Calu3 (cell line): Measurements from ENCODE around the gene TSSK2. TPM values are rescaled to one million over a fixed set of nuclear protein-coding genes. Genes with fewer than 3 reads are reported as not detected.
A peak's percentile ranks its signal among the peaks of the same experiment; 100 is the strongest.

Experiments used
- BruUV-seq: library from RNA; stranded (reverse); fragments of 400-500 nt; replicated peaks from 2 replicates; lab custom pipeline; 2021; lab: Mats Ljungman, UMichigan
- CTCF ChIA-PET: fragments of 300-600 bp; sonication (Branson Sonifier 250); formaldehyde crosslinking; loops from one replicate; lab custom pipeline; 2022; ENCODE audit warnings: antibody characterized with exemption; lab: Charles Lee
- DNase-seq: peaks from one replicate; pipeline ENCODE4 v3.0.0; 2022
- H3K27ac Mint-ChIP-seq: one replicate; pipeline ENCODE4 v1.8.0; 2022; ENCODE audit warnings: mixed read lengths; ENCODE audit not compliant: unreplicated experiment
- H3K27me3 Mint-ChIP-seq: one replicate; pipeline ENCODE4 v1.8.0; 2022; ENCODE audit warnings: mixed read lengths; ENCODE audit not compliant: unreplicated experiment
- H3K36me3 Mint-ChIP-seq: one replicate; pipeline ENCODE4 v1.8.0; 2022; ENCODE audit warnings: mild to moderate bottlenecking, moderate library complexity, mixed read lengths; ENCODE audit not compliant: insufficient read depth, unreplicated experiment
- H3K4me1 Mint-ChIP-seq: one replicate; pipeline ENCODE4 v1.8.0; 2022; ENCODE audit warnings: mild to moderate bottlenecking, low read depth, mixed read lengths; ENCODE audit not compliant: unreplicated experiment
- H3K4me3 Mint-ChIP-seq: one replicate; pipeline ENCODE4 v1.8.0; 2022; ENCODE audit warnings: mild to moderate bottlenecking, low read depth, moderate library complexity, mixed read lengths; ENCODE audit not compliant: unreplicated experiment
- H3K9me3 Mint-ChIP-seq: one replicate; pipeline ENCODE4 v1.8.0; 2022; ENCODE audit warnings: low read depth, mixed read lengths; ENCODE audit not compliant: unreplicated experiment
- CTCF ChIP-seq: fragments of 200-600 bp; IDR thresholded peaks from one replicate; pipeline ENCODE4 v1.8.0; 2022; ENCODE audit warnings: antibody characterized with exemption; ENCODE audit not compliant: unreplicated experiment
- intact Hi-C: fragments of 100-400 bp; cut with micrococcal nuclease; formaldehyde crosslinking; loops from one replicate; pipeline ENCODE4 v1.10.0; 2022; ENCODE audit not compliant: unreplicated experiment
- total RNA-seq: library from RNA; stranded (reverse); gene quantifications from 2 replicates; pipeline ENCODE4 v1.2.3, GENCODE V29; 2022

Gene TSSK2
- total RNA-seq, 1 experiment from 2014 or later: not detected

- Mint-ChIP-seq H3K36me3 (peaks cover 17% of the 10 kb centered on the region), H3K9me3 (no peaks in the 10 kb centered on the region), H3K27me3 (no peaks in the 10 kb centered on the region), H3K4me1 (peaks cover 10% of the 10 kb centered on the region), H3K27ac (peak overlapping the region; percentile 50), H3K4me3 (no peak overlapping the region)
- CTCF ChIA-PET: interaction anchor here (1.0 to 1.3 kb wide), 2 partner anchors 9 to 59 kb away, joined by 4 to 5 read pairs; partner anchors contain the start of gene ESS2
- intact Hi-C loops: no loop called here
- DNase-seq: peak; percentile 21
- BruUV-seq: no TSS peak
- no peak for TF ChIP-seq CTCF
Measured at GRCh38 chr22:19085233-19085718, 45.8 kb upstream of the TSSK2 start.

DNA sequence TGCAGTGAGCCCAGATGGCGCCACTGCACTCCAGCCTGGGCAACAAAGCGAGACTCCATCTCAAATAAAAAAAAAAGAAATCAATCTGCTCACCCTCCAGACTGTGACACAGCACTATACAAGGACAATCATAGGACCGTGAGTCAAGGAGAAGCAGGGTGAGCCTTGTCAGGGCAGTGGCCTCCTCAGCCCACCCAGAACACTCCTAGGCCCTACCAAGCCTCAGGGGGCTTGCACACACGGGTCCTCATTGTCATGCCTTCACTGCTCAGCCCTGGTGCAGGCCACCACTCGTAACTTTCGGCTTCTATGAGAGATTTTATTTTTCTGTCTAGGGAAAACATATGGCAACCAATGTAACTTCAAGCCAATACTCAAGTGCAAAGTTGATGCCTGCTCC lies 44.7 kb upstream of the TSSK2 start:
- intact Hi-C loops: no loop called here
- DNase-seq: no peak
- Mint-ChIP-seq H3K4me1 (peaks cover 10% of the 10 kb centered on the region), H3K9me3 (no peaks in the 10 kb centered on the region), H3K27ac (peak overlapping the region; percentile 36), H3K27me3 (no peaks in the 10 kb centered on the region), H3K36me3 (peaks cover 18% of the 10 kb centered on the region), H3K4me3 (no peak overlapping the region)
- no TSS peak for BruUV-seq
- TF ChIP-seq CTCF: no peak
- CTCF ChIA-PET: interaction anchor here (0.6 kb wide), 1 partner anchor 983 kb away, joined by 7 read pairs; no protein-coding TSS in a partner anchor

- TF ChIP-seq CTCF: no peak
- Mint-ChIP-seq H3K4me1 (peaks cover 10% of the 10 kb centered on the region), H3K9me3 (no peaks in the 10 kb centered on the region), H3K27ac (no peak overlapping the region), H3K36me3 (peaks cover 21% of the 10 kb centered on the region), H3K4me3 (no peak overlapping the region), H3K27me3 (no peaks in the 10 kb centered on the region)
- TSS peak; percentile 9 for BruUV-seq
- intact Hi-C loops: no loop called here
- DNase-seq: no peak
- CTCF ChIA-PET: interaction anchor here (0.7 kb wide), 2 partner anchors 43 to 168 kb away, joined by 5 to 6 read pairs; no protein-coding TSS in a partner anchor
Measured at GRCh38 chr22:19086896-19087295, 44.2 kb upstream of the TSSK2 start.

DNA sequence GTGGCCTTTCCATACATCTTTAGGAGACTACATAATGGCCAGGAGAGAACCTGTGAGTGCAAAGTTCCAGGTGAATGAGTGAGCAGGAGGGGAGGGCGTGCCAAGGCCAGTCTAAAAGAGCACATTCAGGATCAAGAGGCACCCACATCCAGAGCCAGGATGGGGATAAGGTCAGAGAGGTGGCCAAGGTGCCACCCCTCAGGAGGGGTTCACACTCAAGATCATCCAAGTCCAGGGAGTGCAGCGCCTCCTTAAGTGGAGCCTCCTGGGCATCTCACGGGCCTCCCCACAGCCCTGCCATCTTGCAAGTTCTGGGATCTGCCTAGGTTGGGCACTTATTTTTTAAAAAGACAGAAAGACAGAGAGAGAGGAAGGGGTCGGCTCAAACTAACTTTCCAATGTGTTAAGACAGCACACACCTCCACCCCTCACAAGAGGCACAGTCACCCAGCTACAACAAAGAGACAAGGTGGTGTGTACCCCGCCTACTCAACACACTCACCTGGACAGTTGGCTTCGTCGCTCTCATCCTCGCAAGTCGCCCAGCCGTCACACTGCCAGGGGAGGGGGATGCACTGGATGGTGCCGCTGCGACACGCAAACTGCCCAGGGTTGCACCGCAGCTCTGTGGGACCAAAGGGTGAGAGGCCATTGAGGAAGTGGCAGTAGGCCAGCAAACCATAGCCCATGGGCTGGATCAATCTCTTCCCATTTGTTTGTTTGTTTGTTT lies 42.1 kb upstream of the TSSK2 start:
- H3K4me3 Mint-ChIP-seq: no peak overlapping the region
- no peaks in the 10 kb centered on the region for H3K9me3 Mint-ChIP-seq
- peaks cover 10% of the 10 kb centered on the region for H3K4me1 Mint-ChIP-seq
- CTCF ChIA-PET: no interaction called here
- no peak overlapping the region for H3K27ac Mint-ChIP-seq
- no peak for DNase-seq
- intact Hi-C loops: no loop called here
- H3K36me3 Mint-ChIP-seq: peaks cover 15% of the 10 kb centered on the region
- no peak for TF ChIP-seq CTCF
- H3K27me3 Mint-ChIP-seq: no peaks in the 10 kb centered on the region
- no TSS peak for BruUV-seq
